HAP-1 (cell line): ENCODE data around the gene CARD16.
"Not testable (repeated sequence)": the region's sequence is repeated elsewhere in the genome, so short reads cannot be mapped to it uniquely, and the experiment has no call there.

ENCODE experiments used
- DNase-seq, 2 experiments: peaks; one replicate each; pipeline ENCODE4 v3.0.0-alpha.2; 2016 to 2020; ENCODE audit warnings: low spot score in 2 of 2
- H3K27me3 ChIP-seq: fragments of 250-450 bp; sonication (Bioruptor Pico); 2 replicates; pipeline ENCODE4 v1.5.1; 2020; ENCODE audit warnings: low read depth, mild to moderate bottlenecking, moderate library complexity
- H3K36me3 ChIP-seq: fragments of 250-450 bp; sonication (Bioruptor Pico); replicated peaks from 2 replicates; pipeline ENCODE4 v1.5.1; 2020; ENCODE audit warnings: mild to moderate bottlenecking
- H3K4me1 ChIP-seq: fragments of 250-450 bp; sonication (Bioruptor Pico); 2 replicates; pipeline ENCODE4 v1.5.1; 2020; ENCODE audit warnings: mild to moderate bottlenecking
- H3K4me3 ChIP-seq: fragments of 250-450 bp; sonication (Bioruptor Pico); 2 replicates; pipeline ENCODE4 v1.5.1; 2020; ENCODE audit warnings: mild to moderate bottlenecking, moderate library complexity
- H3K9me3 ChIP-seq: fragments of 250-450 bp; sonication (Bioruptor Pico); 2 replicates; pipeline ENCODE4 v1.5.1; 2020; ENCODE audit warnings: mild to moderate bottlenecking, moderate library complexity
- in situ Hi-C: fragments of 300-500 bp; cut with MboI; formaldehyde crosslinking; loops from 3 replicates; pipeline ENCODE4 v1.14.3; 2020; ENCODE audit warnings: low sequenced_read_pairs, inconsistent platforms, mixed read lengths

Gene CARD16

GRCh38 chr11:105044557-105045524 is at the start of gene CARD16:
Gene CARD16 (minus strand): TSS chr11:105045335. CDS start chr11:105045297, 38 bp downstream.
- H3K4me1 ChIP-seq, H3K9me3 ChIP-seq, DNase-seq, H3K36me3 ChIP-seq, H3K4me3 ChIP-seq, in situ Hi-C loops, H3K27me3 ChIP-seq: not testable (repeated sequence)

- Histone ChIP-seq H3K36me3 (no peaks in the 10 kb centered on the region), H3K27me3 (no peaks in the 10 kb centered on the region), H3K9me3 (no peaks in the 10 kb centered on the region), H3K4me1 (no peaks in the 10 kb centered on the region), H3K4me3 (no peak overlapping the region)
- in situ Hi-C loops, result no loop called here
- DNase-seq, result no peak
These were observed 47.4 kb upstream of the CARD16 start for GRCh38 chr11:105092256-105093239.

- in situ Hi-C loops, result no loop called here
- H3K9me3 ChIP-seq, result no peaks in the 10 kb centered on the region
- no peaks in the 10 kb centered on the region for H3K27me3 ChIP-seq
- H3K36me3 ChIP-seq, result no peaks in the 10 kb centered on the region
- no peak for DNase-seq
- H3K4me1 ChIP-seq, result no peaks in the 10 kb centered on the region
- no peak overlapping the region for H3K4me3 ChIP-seq
These were observed 36.4 kb upstream of the CARD16 start for GRCh38 chr11:105081412-105082150.

GRCh38 chr11:105080171-105080906 is 35.2 kb upstream of the CARD16 start:
- DNase-seq, H3K4me1 ChIP-seq, H3K36me3 ChIP-seq, in situ Hi-C loops, H3K4me3 ChIP-seq, H3K9me3 ChIP-seq, H3K27me3 ChIP-seq: not testable (repeated sequence)

GRCh38 chr11:105078283-105078682 is 33.1 kb upstream of the CARD16 start:
- no peaks in the 10 kb centered on the region for H3K36me3 ChIP-seq
- H3K9me3 ChIP-seq, result no peaks in the 10 kb centered on the region
- in situ Hi-C loops, result no loop called here
- no peaks in the 10 kb centered on the region for H3K4me1 ChIP-seq
- H3K27me3 ChIP-seq, result no peaks in the 10 kb centered on the region
- no peak overlapping the region for H3K4me3 ChIP-seq
- no peak for DNase-seq

GRCh38 chr11:105077141-105077790 is 32.1 kb upstream of the CARD16 start:
- in situ Hi-C loops, H3K27me3 ChIP-seq, H3K4me3 ChIP-seq, H3K36me3 ChIP-seq, H3K9me3 ChIP-seq, DNase-seq, H3K4me1 ChIP-seq: not testable (repeated sequence)

- DNase-seq, result no peak
- Histone ChIP-seq H3K4me1 (no peaks in the 10 kb centered on the region), H3K27me3 (no peaks in the 10 kb centered on the region), H3K4me3 (no peak overlapping the region), H3K9me3 (no peaks in the 10 kb centered on the region), H3K36me3 (no peaks in the 10 kb centered on the region)
- in situ Hi-C loops, result no loop called here
These were observed 29.0 kb upstream of the CARD16 start for GRCh38 chr11:105074166-105074530.

- no peaks in the 10 kb centered on the region for H3K36me3 ChIP-seq
- H3K27me3 ChIP-seq, result no peaks in the 10 kb centered on the region
- no peak overlapping the region for H3K4me3 ChIP-seq
- H3K4me1 ChIP-seq, result no peaks in the 10 kb centered on the region
- H3K9me3 ChIP-seq, result no peaks in the 10 kb centered on the region
- in situ Hi-C loops, result no loop called here
- DNase-seq, result no peak
These were observed 28.5 kb upstream of the CARD16 start for GRCh38 chr11:105073456-105074165.

GRCh38 chr11:105072080-105072479 is 26.9 kb upstream of the CARD16 start:
- DNase-seq, H3K4me1 ChIP-seq, H3K9me3 ChIP-seq, in situ Hi-C loops, H3K4me3 ChIP-seq, H3K27me3 ChIP-seq, H3K36me3 ChIP-seq: not testable (repeated sequence)

GRCh38 chr11:105071089-105071732 is 26.1 kb upstream of the CARD16 start:
- H3K36me3 ChIP-seq, result no peaks in the 10 kb centered on the region
- no peaks in the 10 kb centered on the region for H3K27me3 ChIP-seq
- no peaks in the 10 kb centered on the region for H3K9me3 ChIP-seq
- H3K4me1 ChIP-seq, result no peaks in the 10 kb centered on the region
- H3K4me3 ChIP-seq, result no peak overlapping the region
- in situ Hi-C loops, result no loop called here
- DNase-seq, result no peak

- Histone ChIP-seq H3K9me3 (no peaks in the 10 kb centered on the region), H3K36me3 (no peaks in the 10 kb centered on the region), H3K4me1 (no peaks in the 10 kb centered on the region), H3K4me3 (no peak overlapping the region), H3K27me3 (no peaks in the 10 kb centered on the region)
- in situ Hi-C loops, result no loop called here
- DNase-seq, result no peak
These were observed 25.2 kb upstream of the CARD16 start for GRCh38 chr11:105070306-105070705.

GRCh38 chr11:105069749-105070148 is 24.6 kb upstream of the CARD16 start:
- H3K36me3 ChIP-seq, H3K4me3 ChIP-seq, H3K4me1 ChIP-seq, H3K27me3 ChIP-seq, DNase-seq, in situ Hi-C loops, H3K9me3 ChIP-seq: not testable (repeated sequence)
